Urinary bladder (tissue), 4 donors: Measurements from ENCODE around the gene EEFSEC. TPM values are rescaled to one million over a fixed set of nuclear protein-coding genes. Genes with fewer than 3 reads are reported as not detected.

Experiments
- DNase-seq: peaks from one replicate; pipeline ENCODE4 v3.0.0-alpha.2; 2015; ENCODE audit errors: extremely low spot score
- H3K27ac ChIP-seq: one replicate; pipeline ENCODE4 v1.5.1; 2013; ENCODE audit warnings: low read depth, mild to moderate bottlenecking, moderate library complexity
- H3K36me3 ChIP-seq: one replicate; pipeline ENCODE4 v1.6.1; 2013; ENCODE audit warnings: mild to moderate bottlenecking, moderate library complexity; ENCODE audit not compliant: insufficient read depth
- H3K4me1 ChIP-seq: one replicate; pipeline ENCODE4 v1.6.1; 2013; ENCODE audit warnings: mild to moderate bottlenecking, moderate library complexity; ENCODE audit not compliant: insufficient read depth
- H3K4me3 ChIP-seq: one replicate; pipeline ENCODE4 v1.5.1; 2013; ENCODE audit warnings: low read depth, low read length
- WGBS: extraction: QIAGEN DNeasy Blood & Tissue Kit; methylation state at CpG from one replicate; pipeline ENCODE4 v1.1.7; 2013; 5-methylcytosine and 5-hydroxymethylcytosine counted together
- polyA plus RNA-seq: library from polyadenylated mRNA; stranded (reverse); fragments of 200-250 nt; gene quantifications from one replicate; pipeline ENCODE4 v1.2.3, GENCODE V29; 2013
- total RNA-seq: library from RNA; depleted of rRNA; stranded (reverse); fragments of >200 nt; gene quantifications from one replicate; pipeline ENCODE4 v1.2.3, GENCODE V29; 2014
- donor health status: healthy with polysubstance abuse.
- donor health status: healthy.

Gene EEFSEC
- total and polyA plus RNA-seq, 2 donors: 4.2 to 18.5 TPM

- Histone ChIP-seq H3K36me3 (no peaks in the 10 kb centered on the region), H3K4me3 (no peak overlapping the region), H3K27ac (no peak overlapping the region), H3K4me1 (no peaks in the 10 kb centered on the region)
- DNase-seq: no peak
- 99% methylated on average over 3 of the region's 3 CpGs for WGBS
Observed at GRCh38 chr3:128180913-128181312, 27.6 kb downstream of the EEFSEC start.

DNA sequence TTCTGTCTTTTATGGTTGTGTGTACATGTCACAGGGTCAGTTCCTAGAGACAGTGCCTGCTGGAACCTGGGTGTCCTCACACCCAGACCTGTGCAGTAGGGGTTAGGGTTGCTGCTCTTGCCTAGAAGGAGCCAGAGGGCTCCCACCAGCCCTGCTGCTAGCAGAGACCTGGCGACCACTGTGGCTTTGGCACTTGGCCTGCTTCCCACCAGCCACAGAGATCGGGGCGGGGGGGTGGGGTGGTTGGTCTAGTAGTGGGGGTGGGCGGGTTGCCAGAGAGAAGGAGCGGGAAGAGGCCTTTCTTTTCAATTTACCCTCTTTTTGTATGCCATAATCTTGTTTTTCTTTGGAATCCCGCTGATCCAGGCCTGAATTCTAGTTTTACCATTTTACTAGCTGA is 29.4 kb downstream of the EEFSEC start:
- Histone ChIP-seq H3K4me1 (no peaks in the 10 kb centered on the region), H3K27ac (no peak overlapping the region), H3K36me3 (no peaks in the 10 kb centered on the region), H3K4me3 (no peak overlapping the region)
- WGBS: 73% methylated on average over 6 of the region's 6 CpGs
- DNase-seq: no peak

DNA sequence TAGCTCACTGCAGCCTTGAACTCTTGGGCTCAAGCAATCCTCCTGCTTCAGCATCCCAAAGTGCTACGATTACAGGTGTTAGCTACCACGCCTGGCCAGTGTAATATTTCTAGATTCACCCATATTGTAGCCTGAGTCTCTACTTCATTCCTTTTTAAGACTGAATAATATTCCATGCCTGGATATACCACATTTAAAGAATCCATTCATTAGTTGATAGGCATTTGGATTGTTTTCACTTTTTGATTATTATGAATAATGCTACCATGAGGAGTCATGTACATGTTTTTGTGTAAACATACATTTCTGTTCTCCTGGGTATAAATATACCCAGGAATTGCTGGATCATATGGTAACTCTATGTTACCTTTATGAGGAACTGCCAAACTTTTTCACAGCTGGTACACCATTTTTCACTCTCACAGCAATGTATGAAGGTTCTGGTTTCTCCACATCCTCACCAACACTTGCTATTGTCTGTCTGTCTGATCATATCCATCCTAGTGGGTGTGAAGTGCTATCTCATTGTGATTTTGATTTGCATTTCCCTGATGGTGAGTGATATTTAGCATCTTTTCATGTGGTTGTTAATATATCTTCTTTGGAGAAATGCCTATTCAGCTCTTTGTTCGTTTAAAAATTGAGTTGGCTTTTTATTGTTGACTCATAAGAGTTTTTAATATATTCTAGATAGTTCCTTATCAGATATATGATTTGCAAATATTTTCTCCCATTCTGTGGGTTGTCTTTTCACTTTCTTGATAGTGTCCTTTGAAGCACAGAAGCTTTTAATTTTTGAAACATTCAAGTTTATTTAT is 32.6 kb downstream of the EEFSEC start:
- H3K4me1 ChIP-seq: no peaks in the 10 kb centered on the region
- no peak overlapping the region for H3K4me3 ChIP-seq
- H3K36me3 ChIP-seq: no peaks in the 10 kb centered on the region
- WGBS: 86% methylated on average over 3 of the region's 3 CpGs
- no peak for DNase-seq
- no peak overlapping the region for H3K27ac ChIP-seq

DNA sequence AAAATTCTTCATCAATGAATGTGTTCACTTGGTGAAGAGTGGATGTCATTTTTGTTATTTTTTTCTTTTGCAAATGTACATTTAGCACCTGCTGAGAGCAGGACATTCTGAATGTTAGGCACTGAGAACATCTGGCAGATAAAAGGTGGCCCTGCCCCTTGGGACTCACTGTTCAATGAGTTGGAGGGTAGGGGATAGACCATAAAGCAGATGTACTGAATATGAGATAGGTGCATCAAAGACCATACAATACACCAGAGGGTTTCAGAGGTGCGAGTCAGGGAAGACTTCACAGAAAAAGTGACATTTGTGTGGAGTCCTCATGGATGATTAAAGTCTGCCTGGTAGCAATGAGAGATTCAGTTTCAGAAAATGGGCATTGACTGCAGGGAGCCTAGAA is 34.2 kb downstream of the EEFSEC start:
- Histone ChIP-seq H3K4me1 (no peaks in the 10 kb centered on the region), H3K36me3 (no peaks in the 10 kb centered on the region), H3K4me3 (no peak overlapping the region), H3K27ac (no peak overlapping the region)
- no peak for DNase-seq
- WGBS: 93% methylated on average over 1 of the region's 1 CpG

DNA sequence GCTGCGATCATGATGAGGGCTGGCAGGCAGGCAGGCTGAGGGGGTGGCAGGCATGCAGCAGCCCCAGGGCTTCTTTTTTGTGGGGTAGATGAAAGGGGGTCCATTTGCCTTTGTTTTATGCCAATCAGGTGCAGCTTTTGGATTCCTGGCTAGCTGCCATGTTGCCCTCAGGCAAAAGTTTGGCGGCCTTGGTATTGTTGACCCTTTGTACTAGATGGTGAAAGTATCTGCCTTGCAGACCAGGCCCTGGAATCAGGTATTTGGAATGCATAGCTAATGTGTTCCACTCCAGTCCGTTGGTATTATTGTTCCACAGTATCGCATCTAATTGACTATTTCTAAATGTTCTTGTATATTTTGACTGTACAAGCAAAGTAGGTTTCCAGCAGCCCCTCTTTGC is 35.0 kb downstream of the EEFSEC start:
- Histone ChIP-seq H3K4me3 (no peak overlapping the region), H3K36me3 (no peaks in the 10 kb centered on the region), H3K27ac (no peak overlapping the region), H3K4me1 (no peaks in the 10 kb centered on the region)
- DNase-seq: no peak
- 93% methylated on average over 4 of the region's 4 CpGs for whole genome bisulfite sequencing

DNA sequence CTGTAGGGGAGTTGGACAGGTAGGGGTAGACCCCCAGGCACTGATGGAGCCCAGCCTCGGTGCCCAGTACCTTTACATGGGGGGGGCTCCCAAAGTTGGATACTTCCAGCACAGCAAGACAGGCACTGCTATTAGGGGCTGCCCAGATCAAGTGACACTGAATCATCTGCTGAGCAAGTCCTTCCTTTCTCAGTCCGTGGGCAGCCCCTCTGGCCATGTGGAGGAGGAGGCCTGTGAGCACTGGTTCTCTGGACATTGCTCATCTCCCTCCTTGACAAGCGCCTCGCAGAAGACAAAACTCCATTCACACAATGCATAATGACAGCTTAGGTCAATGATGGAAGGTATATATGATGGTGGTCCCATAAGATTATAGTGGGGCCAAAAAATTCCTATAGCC is 35.7 kb downstream of the EEFSEC start:
- Histone ChIP-seq H3K27ac (no peak overlapping the region), H3K36me3 (no peaks in the 10 kb centered on the region), H3K4me1 (no peaks in the 10 kb centered on the region), H3K4me3 (no peak overlapping the region)
- DNase-seq: no peak
- WGBS: 85% methylated on average over 4 of the region's 4 CpGs

DNA sequence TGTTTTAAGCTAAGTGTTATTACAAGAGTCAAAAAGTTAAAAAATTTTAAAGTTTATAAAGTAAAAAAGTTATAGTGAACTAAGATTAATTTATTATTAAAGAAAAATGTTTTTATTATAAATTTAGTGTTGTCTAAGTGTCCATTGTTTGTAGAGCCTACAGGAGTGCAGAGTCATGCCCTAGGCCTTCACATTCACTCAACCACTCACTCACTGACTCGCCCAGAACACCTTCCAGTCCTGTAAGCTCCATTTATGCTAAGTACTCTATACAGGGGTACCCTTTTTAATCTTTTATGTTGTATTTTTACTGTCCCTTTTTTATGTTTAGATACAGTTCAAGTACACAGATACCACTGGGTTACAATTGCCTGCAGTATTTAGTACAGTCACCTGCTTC is 37.2 kb downstream of the EEFSEC start:
- Histone ChIP-seq H3K4me3 (no peak overlapping the region), H3K36me3 (no peaks in the 10 kb centered on the region), H3K27ac (no peak overlapping the region), H3K4me1 (no peaks in the 10 kb centered on the region)
- DNase-seq: no peak
- WGBS: 42% methylated on average over 1 of the region's 1 CpG

- H3K27ac ChIP-seq: no peak overlapping the region
- H3K36me3 ChIP-seq: no peaks in the 10 kb centered on the region
- DNase-seq: no peak
- WGBS: 94% methylated on average over 7 of the region's 7 CpGs
- no peaks in the 10 kb centered on the region for H3K4me1 ChIP-seq
- H3K4me3 ChIP-seq: no peak overlapping the region
Observed at GRCh38 chr3:128192131-128192530, 38.9 kb downstream of the EEFSEC start.

GRCh38 chr3:128193168-128193567 is 39.9 kb downstream of the EEFSEC start:
- Histone ChIP-seq H3K4me3 (no peak overlapping the region), H3K27ac (no peak overlapping the region), H3K36me3 (no peaks in the 10 kb centered on the region), H3K4me1 (no peaks in the 10 kb centered on the region)
- no peak for DNase-seq
- 96% methylated on average over 2 of the region's 2 CpGs for WGBS

GRCh38 chr3:128194843-128195242 is 41.6 kb downstream of the EEFSEC start:
- H3K4me1 ChIP-seq: no peaks in the 10 kb centered on the region
- H3K27ac ChIP-seq: no peak overlapping the region
- 28% methylated on average over 4 of the region's 4 CpGs for WGBS
- H3K36me3 ChIP-seq: no peaks in the 10 kb centered on the region
- no peak for DNase-seq
- H3K4me3 ChIP-seq: no peak overlapping the region

DNA sequence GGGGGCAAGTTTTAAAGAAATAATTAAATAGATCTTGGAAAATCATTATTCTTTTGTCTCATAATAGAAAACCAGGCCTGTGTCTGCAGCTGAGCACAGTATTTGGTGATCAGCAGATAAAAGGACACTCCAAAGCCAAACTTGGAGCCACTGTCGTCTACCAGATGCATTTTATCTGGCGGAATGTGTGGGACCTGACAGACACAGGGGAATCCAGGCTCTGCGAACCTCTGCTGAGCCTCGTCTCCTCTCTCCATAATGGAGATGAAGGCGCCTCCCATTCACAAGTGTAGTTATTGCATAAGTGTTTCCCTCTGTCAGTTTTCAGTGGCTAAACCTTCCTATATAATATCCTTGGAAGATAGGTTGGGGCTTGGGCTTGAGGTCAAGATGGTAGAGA is 42.1 kb downstream of the EEFSEC start:
- Histone ChIP-seq H3K4me1 (no peaks in the 10 kb centered on the region), H3K4me3 (no peak overlapping the region), H3K27ac (no peak overlapping the region), H3K36me3 (no peaks in the 10 kb centered on the region)
- WGBS: 45% methylated on average over 5 of the region's 5 CpGs
- no peak for DNase-seq

DNA sequence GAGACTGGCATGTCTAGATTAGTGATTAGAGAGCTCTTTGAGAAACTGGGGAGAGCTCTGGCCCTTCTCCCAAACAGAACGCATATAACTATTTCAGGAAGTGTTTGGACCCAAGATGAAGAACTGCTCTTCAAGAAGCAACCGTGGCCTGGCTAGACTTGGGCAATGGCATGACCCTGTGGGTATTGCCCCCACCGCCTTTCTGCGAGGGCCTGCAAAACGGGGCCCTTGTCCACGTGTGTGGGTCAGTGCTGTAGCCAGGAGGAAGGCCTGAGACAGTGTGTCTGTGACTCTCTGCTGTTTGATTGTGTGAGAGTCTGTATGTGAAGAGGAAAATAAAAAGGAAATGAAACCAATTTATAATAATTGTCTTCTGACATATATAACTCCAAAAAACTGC is 42.5 kb downstream of the EEFSEC start:
- WGBS: 55% methylated on average over 6 of the region's 6 CpGs
- no peak for DNase-seq
- Histone ChIP-seq H3K4me3 (no peak overlapping the region), H3K4me1 (no peaks in the 10 kb centered on the region), H3K36me3 (no peaks in the 10 kb centered on the region), H3K27ac (no peak overlapping the region)

DNA sequence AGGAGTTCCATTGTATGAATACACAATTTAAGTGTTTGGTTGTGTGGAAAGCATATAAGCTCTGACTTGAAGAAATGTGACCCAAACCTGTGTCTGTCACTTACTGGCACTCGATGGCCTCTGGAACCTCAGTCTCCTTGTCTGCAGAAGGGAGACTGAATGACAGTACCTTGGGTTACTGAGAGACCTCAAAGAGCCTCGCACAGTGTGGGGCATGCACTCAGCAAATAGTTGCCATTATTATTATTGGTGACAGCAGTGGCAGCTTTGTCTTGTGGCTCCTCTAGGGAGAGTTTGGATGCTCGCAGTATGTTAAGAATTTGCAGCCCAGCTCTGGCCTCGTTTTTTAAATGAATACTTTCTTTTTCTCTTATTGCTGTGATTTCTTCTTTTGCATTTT is 43.4 kb downstream of the EEFSEC start:
- Histone ChIP-seq H3K27ac (no peak overlapping the region), H3K36me3 (no peaks in the 10 kb centered on the region), H3K4me1 (no peaks in the 10 kb centered on the region), H3K4me3 (no peak overlapping the region)
- DNase-seq: no peak
- 75% methylated on average over 4 of the region's 4 CpGs for whole genome bisulfite sequencing

DNA sequence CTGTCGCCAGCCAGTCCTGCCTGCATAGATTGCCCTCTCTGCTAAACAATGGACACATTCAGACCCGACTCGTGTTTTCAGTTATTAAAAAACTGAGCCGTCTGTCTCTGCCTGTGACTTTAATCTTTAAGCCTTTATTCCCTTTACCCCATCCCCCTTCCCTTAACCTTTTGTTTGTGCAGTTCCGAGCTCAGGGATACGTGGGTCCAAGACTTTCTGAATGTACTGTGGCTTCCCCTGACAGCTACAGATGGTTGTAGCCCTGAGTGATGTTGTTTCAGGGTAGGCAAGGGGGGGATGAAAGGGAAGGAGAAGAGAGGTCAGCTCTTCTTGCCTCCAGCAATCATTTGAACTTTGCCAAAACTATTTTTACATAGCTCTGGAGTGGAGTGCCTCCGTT is 44.6 kb downstream of the EEFSEC start:
- H3K27ac ChIP-seq: no peak overlapping the region
- no peak for DNase-seq
- no peaks in the 10 kb centered on the region for H3K4me1 ChIP-seq
- 87% methylated on average over 7 of the region's 7 CpGs for WGBS
- no peaks in the 10 kb centered on the region for H3K36me3 ChIP-seq
- H3K4me3 ChIP-seq: no peak overlapping the region

GRCh38 chr3:128198313-128198712 is 45.0 kb downstream of the EEFSEC start:
- Histone ChIP-seq H3K27ac (no peak overlapping the region), H3K4me3 (no peak overlapping the region), H3K4me1 (no peaks in the 10 kb centered on the region), H3K36me3 (no peaks in the 10 kb centered on the region)
- WGBS: 95% methylated on average over 1 of the region's 1 CpG
- DNase-seq: no peak
